ENCODE measurements around the gene KCNA5. TPM values are rescaled to one million over a fixed set of nuclear protein-coding genes. Genes with fewer than 3 reads are reported as not detected.

KCNA5 gene
- total and polyA plus RNA-seq, 9 of the 15 experiments (the other 6 are each of a cell fraction or from before 2014, with no cell fraction given): not detected

GRCh38 chr12:5013266-5013730 lies 30.4 kb upstream of the KCNA5 start:
- POLR2A ChIA-PET: interaction anchor here (0.9 kb wide), 1 partner anchor 23 kb away, joined by 3 read pairs; no protein-coding TSS in a partner anchor
- in situ Hi-C loops (cut with MboI): no loop called here

GRCh38 chr12:5014269-5014668 lies 29.4 kb upstream of the KCNA5 start:
- Histone ChIP-seq H4K20me1 (replicated peaks; ENCODE audit: control insufficient read depth, insufficient read depth, low read length) (no peaks in the 10 kb centered on the region), H3K4me2 (ENCODE audit: insufficient read depth, low read length) (no peak overlapping the region), H3K79me2 (ENCODE audit: control insufficient read depth, insufficient read depth, low read length) (no peaks in the 10 kb centered on the region), H3K9me3 (replicated peaks; ENCODE audit: control insufficient read depth, insufficient read depth, low read depth, low read length) (no peaks in the 10 kb centered on the region), H3K9ac (ENCODE audit: insufficient read depth in 1 of 2, low read depth in 2 of 2, low read length in 2 of 2) (no peak overlapping the region), H3K27me3 (ENCODE audit: control insufficient read depth in 2 of 2, insufficient read depth in 2 of 2, low read length in 2 of 2) (peaks cover 0 to 9% of the 10 kb centered on the region in 2 experiments; a peak in 1 of 5 replicates), H3K4me3 (no peak overlapping the region), H2AFZ (ENCODE audit: low read depth, low read length) (no peak overlapping the region), H3K27ac (ENCODE audit: extremely low read depth, low read depth, low read length) (no peak overlapping the region), H3K36me3 (ENCODE audit: control insufficient read depth, insufficient read depth, low read length) (no peaks in the 10 kb centered on the region), H3K4me1 (replicated peaks in 1 of 2; ENCODE audit: control insufficient read depth in 2 of 2, insufficient read depth in 2 of 2, low read length in 2 of 2) (peaks cover 0 to 9% of the 10 kb centered on the region in 2 experiments; a peak in 3 of 5 replicates), H3K9me1 (ENCODE audit: control insufficient read depth, insufficient read depth, low read length) (no peaks in the 10 kb centered on the region)
- POLR2A ChIA-PET: no interaction called here
- TF ChIP-seq U2AF1 (optimal IDR thresholded peaks at IDR 0.05; ENCODE audit: low read depth, low read length) (no peak), HDAC1 (IDR thresholded peaks at IDR 0.05) (no peak), MCM7 (IDR thresholded peaks at IDR 0.05) (no peak), TAF7 (tag; IDR thresholded peaks at IDR 0.05) (no peak), UBTF (IDR thresholded peaks at IDR 0.05; ENCODE audit: borderline replicate concordance in 1 of 2, low read depth in 2 of 2, low read length in 2 of 2) (no peak), ZFP1 (CRISPR knock-in tag; IDR thresholded peaks at IDR 0.05) (no peak), ZNF134 (CRISPR knock-in tag; conservative IDR thresholded peaks at IDR 0.05) (no peak), NKRF (IDR thresholded peaks at IDR 0.05; ENCODE audit: borderline replicate concordance) (no peak), ATF1 (CRISPR knock-in tag; IDR thresholded peaks at IDR 0.05) (no peak), ATF1 (tag; IDR thresholded peaks at IDR 0.05) (no peak), STAT5A (IDR thresholded peaks at IDR 0.05; ENCODE audit: borderline replicate concordance, low read length) (no peak)
- no peak for FAIRE-seq
- WGBS (ENCODE audit: insufficient coverage, low coverage, missing lambda C conversion rate): 0% methylated on average over 2 of the region's 2 CpGs
- in situ Hi-C loops (cut with MboI) (no loop called here), intact Hi-C loops (cut with micrococcal nuclease) (no loop called here)
- CTCF ChIA-PET (ENCODE audit: low intra/inter-chr PET ratio): no interaction called here
- no peak for DNase-seq (ENCODE audit: extremely low read depth in 1 of 4, low spot score in 3 of 4)
- ATAC-seq: no peak
- BruUV-seq (replicated peaks): no TSS peak

More at GRCh38 chr12:5013266-5013730, 30.4 kb upstream of the KCNA5 start:
- 3% methylated on average over 5 of the region's 5 CpGs for WGBS (ENCODE audit: insufficient coverage, low coverage, missing lambda C conversion rate)
- FAIRE-seq (no peak), DNase-seq (ENCODE audit: extremely low read depth in 1 of 4, low spot score in 3 of 4) (no peak), ATAC-seq (no peak)
- no peak overlapping the region for H3K9ac ChIP-seq (ENCODE audit: insufficient read depth in 1 of 2, low read depth in 2 of 2, low read length in 2 of 2)
- no peak overlapping the region for H3K4me3 ChIP-seq
- peaks cover 0 to 8% of the 10 kb centered on the region in 2 experiments; a peak in 1 of 5 replicates for H3K27me3 ChIP-seq (ENCODE audit: control insufficient read depth in 2 of 2, insufficient read depth in 2 of 2, low read length in 2 of 2)
- no peak overlapping the region for H2AFZ ChIP-seq (ENCODE audit: low read depth, low read length)
- H3K9me3 ChIP-seq (replicated peaks; ENCODE audit: control insufficient read depth, insufficient read depth, low read depth, low read length): no peaks in the 10 kb centered on the region
- H3K79me2 ChIP-seq (ENCODE audit: control insufficient read depth, insufficient read depth, low read length): no peaks in the 10 kb centered on the region
- CTCF ChIA-PET (ENCODE audit: low intra/inter-chr PET ratio): no interaction called here
- H3K9me1 ChIP-seq (ENCODE audit: control insufficient read depth, insufficient read depth, low read length): no peaks in the 10 kb centered on the region
- no TSS peak for BruUV-seq (replicated peaks)
- H3K27ac ChIP-seq (ENCODE audit: extremely low read depth, low read depth, low read length): no peak overlapping the region
- no peaks in the 10 kb centered on the region for H3K36me3 ChIP-seq (ENCODE audit: control insufficient read depth, insufficient read depth, low read length)
- H3K4me2 ChIP-seq (ENCODE audit: insufficient read depth, low read length): no peak overlapping the region
- no peak for TF ChIP-seq ELF2 (CRISPR knock-in tag; IDR thresholded peaks at IDR 0.05)
- intact Hi-C loops (cut with micrococcal nuclease): no loop called here
- H4K20me1 ChIP-seq (replicated peaks; ENCODE audit: control insufficient read depth, insufficient read depth, low read length): no peaks in the 10 kb centered on the region
- H3K4me1 ChIP-seq (replicated peaks in 1 of 2; ENCODE audit: control insufficient read depth in 2 of 2, insufficient read depth in 2 of 2, low read length in 2 of 2): peaks cover 0 to 9% of the 10 kb centered on the region in 2 experiments; a peak in 3 of 5 replicates
